Mesothelial cell of epicardium (in vitro differentiated cells): Measurements from ENCODE around the gene BUB1. TPM values are rescaled to one million over a fixed set of nuclear protein-coding genes. Genes with fewer than 3 reads are reported as not detected.

Experiments used
- DNase-seq, 2 experiments: peaks; one replicate each; pipeline ENCODE4 v3.0.0; 2021; ENCODE audit warnings: low spot score in 2 of 2; ENCODE audit not compliant: unreplicated experiment in 2 of 2
- H3K27ac Mint-ChIP-seq: 2 replicates; pipeline ENCODE4 v1.8.0; 2021; ENCODE audit warnings: mixed read lengths
- H3K27me3 Mint-ChIP-seq: 2 replicates; pipeline ENCODE4 v1.8.0; 2021; ENCODE audit warnings: low read depth, mixed read lengths
- H3K36me3 Mint-ChIP-seq: 2 replicates; pipeline ENCODE4 v1.8.0; 2021; ENCODE audit warnings: mixed read lengths
- H3K4me1 Mint-ChIP-seq: 2 replicates; pipeline ENCODE4 v1.8.0; 2021; ENCODE audit warnings: mixed read lengths
- H3K4me3 Mint-ChIP-seq: 2 replicates; pipeline ENCODE4 v1.8.0; 2021; ENCODE audit warnings: mild to moderate bottlenecking, moderate library complexity, mixed read lengths
- H3K9me3 Mint-ChIP-seq: 2 replicates; pipeline ENCODE4 v1.8.0; 2021; ENCODE audit warnings: mixed read lengths
- total RNA-seq: library from RNA; stranded (reverse); gene quantifications from 3 replicates; pipeline ENCODE4 v1.2.1, GENCODE V29; 2021
- TF ChIP-seq, protein P1 (sequence below): fragments of 200-600 bp; sonication (generic); IDR thresholded peaks from one replicate; pipeline ENCODE4 v1.5.0; 2021; ENCODE audit warnings: antibody characterized with exemption; ENCODE audit not compliant: unreplicated experiment

Gene BUB1
- total RNA-seq, 1 donor from 2014 or later: 21.2 TPM

DNA sequence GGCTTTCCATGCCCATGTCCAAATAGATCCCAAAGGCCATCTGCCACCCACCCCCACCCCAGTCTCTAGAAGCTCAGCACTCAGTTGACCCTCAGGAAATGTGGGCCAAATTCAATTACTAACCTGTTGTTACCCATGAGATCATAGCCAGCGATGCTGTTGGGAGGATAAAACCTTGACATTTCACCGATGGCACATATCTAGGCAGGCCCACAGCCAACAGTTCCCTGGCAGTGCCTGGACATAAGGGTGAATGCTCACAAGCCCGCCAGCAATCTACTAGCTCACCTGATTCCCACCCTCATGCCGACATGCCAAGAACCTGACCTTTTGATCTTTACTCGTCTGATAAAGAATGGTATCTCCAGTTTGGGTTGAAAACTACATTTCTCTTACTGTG, 42.7 kb upstream of the BUB1 start:
- Mint-ChIP-seq H3K27ac (no peak overlapping the region), H3K36me3 (no peaks in the 10 kb centered on the region), H3K9me3 (no peaks in the 10 kb centered on the region), H3K27me3 (peaks cover 29% of the 10 kb centered on the region), H3K4me1 (peaks cover 11% of the 10 kb centered on the region), H3K4me3 (no peak overlapping the region)
- TF ChIP-seq, protein P1, sequence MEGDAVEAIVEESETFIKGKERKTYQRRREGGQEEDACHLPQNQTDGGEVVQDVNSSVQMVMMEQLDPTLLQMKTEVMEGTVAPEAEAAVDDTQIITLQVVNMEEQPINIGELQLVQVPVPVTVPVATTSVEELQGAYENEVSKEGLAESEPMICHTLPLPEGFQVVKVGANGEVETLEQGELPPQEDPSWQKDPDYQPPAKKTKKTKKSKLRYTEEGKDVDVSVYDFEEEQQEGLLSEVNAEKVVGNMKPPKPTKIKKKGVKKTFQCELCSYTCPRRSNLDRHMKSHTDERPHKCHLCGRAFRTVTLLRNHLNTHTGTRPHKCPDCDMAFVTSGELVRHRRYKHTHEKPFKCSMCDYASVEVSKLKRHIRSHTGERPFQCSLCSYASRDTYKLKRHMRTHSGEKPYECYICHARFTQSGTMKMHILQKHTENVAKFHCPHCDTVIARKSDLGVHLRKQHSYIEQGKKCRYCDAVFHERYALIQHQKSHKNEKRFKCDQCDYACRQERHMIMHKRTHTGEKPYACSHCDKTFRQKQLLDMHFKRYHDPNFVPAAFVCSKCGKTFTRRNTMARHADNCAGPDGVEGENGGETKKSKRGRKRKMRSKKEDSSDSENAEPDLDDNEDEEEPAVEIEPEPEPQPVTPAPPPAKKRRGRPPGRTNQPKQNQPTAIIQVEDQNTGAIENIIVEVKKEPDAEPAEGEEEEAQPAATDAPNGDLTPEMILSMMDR: no peak
- DNase-seq: no peak

DNA sequence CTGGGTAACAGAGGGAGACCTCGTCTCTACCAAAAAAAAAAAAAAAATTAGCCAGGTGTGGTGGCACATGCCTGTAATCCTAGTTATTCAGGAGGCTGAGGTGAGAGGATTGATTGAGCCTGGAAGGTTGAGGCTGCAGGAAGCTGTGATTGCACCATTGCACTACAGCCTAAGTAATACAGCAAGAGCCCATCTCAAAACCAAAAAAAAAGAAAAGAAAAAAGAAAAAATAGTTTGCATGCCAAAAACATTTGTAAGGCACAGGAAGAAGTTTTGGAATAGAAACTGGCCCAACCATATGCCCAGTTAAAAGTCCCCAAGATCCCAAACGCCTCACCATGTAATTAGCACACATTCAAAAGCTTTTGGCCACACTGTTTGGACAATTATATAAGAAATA, 41.1 kb upstream of the BUB1 start:
- no peak overlapping the region for H3K27ac Mint-ChIP-seq
- H3K9me3 Mint-ChIP-seq: no peaks in the 10 kb centered on the region
- no peaks in the 10 kb centered on the region for H3K36me3 Mint-ChIP-seq
- no peak for DNase-seq
- H3K27me3 Mint-ChIP-seq: peaks cover 28% of the 10 kb centered on the region
- peaks cover 11% of the 10 kb centered on the region for H3K4me1 Mint-ChIP-seq
- H3K4me3 Mint-ChIP-seq: no peak overlapping the region
- TF ChIP-seq, protein P1: no peak

DNA sequence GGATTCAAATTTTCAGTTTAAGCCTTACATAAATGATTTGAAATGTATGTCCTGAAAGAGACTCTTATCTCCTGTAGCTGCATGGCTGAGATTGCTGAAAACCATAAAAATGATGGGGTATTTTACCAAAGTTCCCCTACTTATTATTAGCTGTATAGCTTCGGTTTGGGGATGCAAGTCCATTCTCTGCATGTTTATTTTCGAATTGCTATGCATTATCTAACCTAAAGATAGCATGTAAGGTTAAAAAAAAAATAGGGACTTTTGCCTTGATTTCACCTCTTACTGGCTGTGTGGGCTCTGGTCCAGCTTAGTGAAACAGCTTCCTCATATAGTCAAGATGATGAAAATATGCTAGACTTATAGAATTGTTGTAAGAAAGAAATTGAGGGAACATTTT, 40.5 kb upstream of the BUB1 start:
- Mint-ChIP-seq H3K36me3 (no peaks in the 10 kb centered on the region), H3K27me3 (peaks cover 24% of the 10 kb centered on the region), H3K27ac (no peak overlapping the region), H3K9me3 (no peaks in the 10 kb centered on the region), H3K4me1 (peaks cover 11% of the 10 kb centered on the region), H3K4me3 (no peak overlapping the region)
- no peak for DNase-seq
- TF ChIP-seq, protein P1: no peak

DNA sequence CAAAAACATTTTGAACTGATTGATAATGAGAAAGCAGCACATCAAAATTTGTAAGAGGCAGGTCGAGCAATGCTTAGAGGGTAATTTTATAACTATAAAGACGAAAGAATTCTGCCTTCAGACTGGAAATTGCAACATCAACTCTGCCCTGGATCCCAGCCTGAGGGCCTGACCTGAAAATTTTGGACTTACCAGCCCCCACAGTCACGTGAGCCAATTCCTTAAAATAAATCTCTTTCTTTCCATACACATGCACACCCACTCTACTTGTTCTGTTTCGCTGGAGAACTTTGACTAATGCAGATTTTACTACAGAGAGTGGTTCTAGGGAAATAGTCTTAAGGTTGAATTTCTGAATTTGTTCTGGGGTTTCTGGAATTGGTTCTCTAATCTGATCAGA, 39.9 kb upstream of the BUB1 start:
- DNase-seq: no peak
- H3K27ac Mint-ChIP-seq: no peak overlapping the region
- H3K36me3 Mint-ChIP-seq: no peaks in the 10 kb centered on the region
- TF ChIP-seq, protein P1: no peak
- no peaks in the 10 kb centered on the region for H3K9me3 Mint-ChIP-seq
- H3K4me1 Mint-ChIP-seq: peaks cover 11% of the 10 kb centered on the region
- peaks cover 23% of the 10 kb centered on the region for H3K27me3 Mint-ChIP-seq
- H3K4me3 Mint-ChIP-seq: no peak overlapping the region

DNA sequence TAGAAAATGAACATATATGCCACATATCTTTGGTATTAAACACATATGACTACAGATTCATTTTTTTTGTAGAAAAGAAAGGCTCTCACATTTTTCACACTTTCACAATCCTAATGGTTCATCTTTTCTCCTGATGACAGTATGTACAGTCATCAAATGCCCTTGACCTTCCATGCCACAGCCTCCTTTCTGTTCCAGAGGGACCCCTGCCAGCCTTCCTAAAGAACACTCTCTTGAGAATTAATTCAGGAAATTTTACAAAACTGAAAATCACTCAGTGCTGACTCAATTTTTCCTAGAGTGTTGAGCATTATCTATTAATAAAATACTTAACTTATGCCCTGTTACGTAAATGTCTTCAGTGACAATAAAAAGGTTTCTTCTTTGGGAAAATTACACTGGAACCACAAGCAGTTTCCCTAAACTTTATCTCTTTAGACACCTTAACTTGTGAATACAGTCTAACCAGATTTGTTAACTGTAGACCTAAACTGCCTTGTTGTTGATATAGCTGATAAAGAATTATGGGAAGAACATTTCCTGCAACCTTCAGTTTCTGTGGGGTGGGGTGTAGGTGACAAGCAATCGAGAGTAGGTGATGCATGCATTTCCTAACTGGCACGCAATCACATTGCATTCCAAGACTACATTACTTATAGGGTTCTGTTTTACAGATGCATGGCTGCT, 39.2 kb upstream of the BUB1 start:
- H3K9me3 Mint-ChIP-seq: no peaks in the 10 kb centered on the region
- H3K36me3 Mint-ChIP-seq: no peaks in the 10 kb centered on the region
- no peak for DNase-seq
- H3K4me3 Mint-ChIP-seq: no peak overlapping the region
- no peak overlapping the region for H3K27ac Mint-ChIP-seq
- H3K4me1 Mint-ChIP-seq: peaks cover 11% of the 10 kb centered on the region
- peaks cover 23% of the 10 kb centered on the region for H3K27me3 Mint-ChIP-seq
- TF ChIP-seq, protein P1: no peak
